IgD-negative memory B cell (primary cell): ENCODE data around the gene KCNIP4. TPM values are rescaled to one million over a fixed set of nuclear protein-coding genes. Genes with fewer than 3 reads are reported as not detected.
"Not testable (repeated sequence)": the region's sequence is repeated elsewhere in the genome, so short reads cannot be mapped to it uniquely, and the experiment has no call there.

ENCODE experiments used
- H3K27ac Mint-ChIP-seq, 3 donors: one replicate each; pipeline ENCODE4 v1.8.0; 2020 to 2022; ENCODE audit warnings: mild to moderate bottlenecking in 3 of 3, mixed read lengths in 3 of 3, moderate library complexity in 1 of 3
- H3K27me3 Mint-ChIP-seq: one replicate; pipeline ENCODE4 v1.8.0; 2021; ENCODE audit warnings: mixed read lengths
- H3K36me3 Mint-ChIP-seq: one replicate; pipeline ENCODE4 v1.8.0; 2020; ENCODE audit warnings: mild to moderate bottlenecking, mixed read lengths
- H3K4me1 Mint-ChIP-seq, 3 donors: one replicate each; pipeline ENCODE4 v1.8.0; 2020 to 2022; ENCODE audit warnings: mixed read lengths in 3 of 3, mild to moderate bottlenecking in 1 of 3
- H3K4me3 Mint-ChIP-seq, 4 donors: one replicate each; pipeline ENCODE4 v1.8.0; 2020 to 2022; ENCODE audit warnings: mild to moderate bottlenecking in 4 of 4, mixed read lengths in 4 of 4, moderate library complexity in 3 of 4
- H3K9me3 Mint-ChIP-seq, 3 donors: one replicate each; pipeline ENCODE4 v1.8.0; 2020 to 2021; ENCODE audit warnings: mixed read lengths in 3 of 3, mild to moderate bottlenecking in 1 of 3
- polyA plus RNA-seq: library from polyadenylated mRNA; unstranded; fragments of 300-500 nt; fragmentation: Illumina TruSeq; gene quantifications from one replicate; pipeline ENCODE4 v1.2.3, GENCODE V29; 2021

KCNIP4 gene
- polyA plus RNA-seq, 1 donor from 2014 or later: 0.10 TPM

GRCh38 chr4:20754036-20754435 is 1194.5 kb downstream of the KCNIP4 start:
- no peaks in the 10 kb centered on the region for H3K4me1 Mint-ChIP-seq
- no peak overlapping the region for H3K27ac Mint-ChIP-seq
- H3K36me3 Mint-ChIP-seq: peaks cover 7% of the 10 kb centered on the region
- no peaks in the 10 kb centered on the region for H3K27me3 Mint-ChIP-seq
- peaks cover 0 to 2% (median 0%) of the 10 kb centered on the region in 3 donors for H3K9me3 Mint-ChIP-seq
- no peak overlapping the region for H3K4me3 Mint-ChIP-seq

DNA sequence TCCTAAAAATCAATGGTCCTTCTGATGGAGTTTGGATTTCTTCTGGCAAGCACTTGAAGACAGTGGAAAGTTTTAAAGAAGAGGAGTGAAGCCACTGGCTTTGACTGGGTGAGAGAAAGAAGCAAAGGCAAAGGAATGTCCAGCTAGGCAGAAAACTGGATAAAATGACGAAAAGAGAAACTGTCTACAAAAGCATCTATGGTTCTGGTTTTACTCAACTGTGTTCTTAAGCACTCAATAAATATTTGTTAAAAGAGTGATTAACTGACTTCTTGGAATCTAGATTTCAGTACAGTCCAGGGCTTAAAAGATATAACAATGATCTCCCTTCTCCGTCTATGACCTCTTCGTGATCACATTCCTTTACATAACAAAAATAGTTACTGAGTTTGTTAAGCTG is 1195.9 kb downstream of the KCNIP4 start:
- no peaks in the 10 kb centered on the region for H3K4me1 Mint-ChIP-seq
- H3K9me3 Mint-ChIP-seq: peaks cover 0 to 2% (median 0%) of the 10 kb centered on the region in 3 donors
- H3K27ac Mint-ChIP-seq: no peak overlapping the region

DNA sequence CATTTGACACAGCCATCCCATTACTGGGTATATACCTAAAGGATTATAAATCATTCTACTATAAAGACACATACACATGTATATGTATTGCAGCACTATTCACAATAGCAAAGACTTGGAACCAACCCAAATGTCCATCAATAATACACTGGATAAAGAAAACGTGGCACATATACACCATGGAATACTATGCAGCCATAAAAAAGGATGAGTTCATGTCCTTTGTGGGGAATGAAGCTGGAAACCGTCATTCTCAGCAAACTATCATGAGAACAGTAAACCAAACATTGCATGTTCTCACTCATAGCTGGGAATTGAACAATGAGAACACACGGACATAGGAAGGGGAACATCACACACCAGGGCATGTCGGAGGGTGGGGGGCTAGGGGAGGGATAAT is 1202.6 kb downstream of the KCNIP4 start:
- Mint-ChIP-seq H3K9me3 (peaks cover 4 to 19% (median 4%) of the 10 kb centered on the region in 3 donors), H3K36me3 (peaks cover 11% of the 10 kb centered on the region)
- H3K4me3 Mint-ChIP-seq, H3K4me1 Mint-ChIP-seq, H3K27ac Mint-ChIP-seq, H3K27me3 Mint-ChIP-seq: not testable (repeated sequence)

More for the DNA sequence above, 1195.9 kb downstream of the KCNIP4 start:
- Mint-ChIP-seq H3K36me3 (peaks cover 7% of the 10 kb centered on the region), H3K4me3 (no peak overlapping the region), H3K27me3 (no peaks in the 10 kb centered on the region)

- Mint-ChIP-seq H3K9me3 (peaks cover 9 to 19% (median 11%) of the 10 kb centered on the region in 3 donors), H3K4me1 (no peaks in the 10 kb centered on the region), H3K27me3 (no peaks in the 10 kb centered on the region), H3K27ac (no peak overlapping the region), H3K4me3 (no peak overlapping the region), H3K36me3 (peaks cover 29% of the 10 kb centered on the region)
Measured at GRCh38 chr4:20735931-20736330, 1212.6 kb downstream of the KCNIP4 start.

- Mint-ChIP-seq H3K27ac (no peak overlapping the region), H3K9me3 (peaks cover 1 to 9% (median 1%) of the 10 kb centered on the region in 3 donors), H3K36me3 (peaks cover 31% of the 10 kb centered on the region), H3K4me1 (no peaks in the 10 kb centered on the region), H3K27me3 (no peaks in the 10 kb centered on the region), H3K4me3 (no peak overlapping the region)
Measured at GRCh38 chr4:20724915-20725314, 1223.7 kb downstream of the KCNIP4 start.

DNA sequence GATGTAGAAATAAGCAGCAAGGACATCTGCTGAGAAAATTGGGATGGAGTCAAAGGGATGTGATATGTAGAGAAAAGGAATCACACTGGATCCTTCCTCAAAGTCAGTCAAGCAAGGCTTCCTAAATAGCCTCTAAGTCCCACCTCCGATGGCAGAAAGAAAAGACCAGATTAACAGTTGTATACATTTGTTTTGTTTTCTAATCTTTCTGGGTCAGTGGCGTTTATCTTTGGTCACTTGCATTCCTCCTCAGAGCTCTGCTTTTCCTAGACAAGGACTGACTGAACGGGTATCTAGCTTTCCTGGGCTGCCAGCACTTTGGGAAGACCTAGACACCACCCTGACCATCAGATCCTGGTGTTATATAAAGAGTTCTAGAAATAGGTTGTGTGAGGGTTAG is 1225.1 kb downstream of the KCNIP4 start:
- Mint-ChIP-seq H3K4me3 (no peak overlapping the region), H3K9me3 (peaks cover 1 to 9% (median 2%) of the 10 kb centered on the region in 3 donors), H3K27ac (no peak overlapping the region), H3K36me3 (peaks cover 34% of the 10 kb centered on the region), H3K27me3 (no peaks in the 10 kb centered on the region), H3K4me1 (no peaks in the 10 kb centered on the region)

- Mint-ChIP-seq H3K27me3 (no peaks in the 10 kb centered on the region), H3K27ac (no peak overlapping the region), H3K9me3 (peaks cover 1 to 9% (median 2%) of the 10 kb centered on the region in 3 donors), H3K4me1 (no peaks in the 10 kb centered on the region), H3K36me3 (peaks cover 38% of the 10 kb centered on the region), H3K4me3 (no peak overlapping the region)
Measured at GRCh38 chr4:20723019-20723418, 1225.6 kb downstream of the KCNIP4 start.

GRCh38 chr4:20711335-20711734 is 1237.2 kb downstream of the KCNIP4 start:
- H3K36me3 Mint-ChIP-seq: peaks cover 14% of the 10 kb centered on the region
- peaks cover 0 to 1% (median 0%) of the 10 kb centered on the region in 3 donors for H3K9me3 Mint-ChIP-seq
- no peak overlapping the region for H3K4me3 Mint-ChIP-seq
- H3K4me1 Mint-ChIP-seq: peaks cover 0 to 1% (median 0%) of the 10 kb centered on the region in 3 donors
- H3K27ac Mint-ChIP-seq: no peak overlapping the region
- H3K27me3 Mint-ChIP-seq: no peaks in the 10 kb centered on the region

GRCh38 chr4:20700007-20700761 is 1248.4 kb downstream of the KCNIP4 start, which contains the start of gene PACRGL:
Gene PACRGL, plus strand, starts transcription at chr4:20700458. Its CDS starts 4,024 bp downstream, at chr4:20704482.
- Mint-ChIP-seq H3K27ac (peak within 1 kb of the TSS; percentile 92 to 99 (median 96)), H3K9me3 (no peaks in the 10 kb centered on the region), H3K4me3 (peak within 1 kb of the TSS; percentile 92 to 98 (median 97)), H3K36me3 (no peaks in the 10 kb centered on the region), H3K4me1 (peaks cover 17 to 32% (median 23%) of the 10 kb centered on the region in 3 donors), H3K27me3 (no peaks in the 10 kb centered on the region)

GRCh38 chr4:20698820-20699219 is 1249.8 kb downstream of the KCNIP4 start:
- peaks cover 17 to 31% (median 20%) of the 10 kb centered on the region in 3 donors for H3K4me1 Mint-ChIP-seq
- peak overlapping the region in 3 of 4 donors; percentile 65 to 98 (median 93) for H3K4me3 Mint-ChIP-seq
- no peaks in the 10 kb centered on the region for H3K27me3 Mint-ChIP-seq

DNA sequence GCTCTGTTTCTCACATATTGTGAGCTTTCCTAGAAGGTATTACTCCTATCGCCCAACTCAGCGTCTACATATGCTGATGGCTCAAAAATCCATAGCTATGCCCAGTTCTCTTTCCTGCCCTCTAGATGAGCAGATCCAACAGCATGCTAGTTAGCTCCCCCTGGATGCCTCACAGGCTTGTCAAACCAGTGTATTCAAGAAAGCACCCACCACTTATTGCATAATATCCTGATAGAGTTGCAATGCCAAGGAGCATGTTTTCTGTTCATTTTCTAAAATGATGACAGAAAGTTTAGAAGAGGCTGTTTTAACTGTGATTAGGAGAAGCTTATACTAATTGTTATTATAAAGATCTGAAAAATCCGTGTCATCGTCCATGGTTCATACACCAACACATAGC is 1250.2 kb downstream of the KCNIP4 start:
- H3K4me3 Mint-ChIP-seq: peak overlapping the region in 1 of 4 donors; percentile 98
- no peaks in the 10 kb centered on the region for H3K27me3 Mint-ChIP-seq
- H3K4me1 Mint-ChIP-seq: peaks cover 17 to 29% (median 18%) of the 10 kb centered on the region in 3 donors
- H3K9me3 Mint-ChIP-seq: no peaks in the 10 kb centered on the region
- H3K27ac Mint-ChIP-seq: peak overlapping the region in 2 of 3 donors; percentile 15 to 54
- H3K36me3 Mint-ChIP-seq: no peaks in the 10 kb centered on the region

More at GRCh38 chr4:20698820-20699219, 1249.8 kb downstream of the KCNIP4 start:
- Mint-ChIP-seq H3K27ac (peak overlapping the region in 1 of 3 donors; percentile 54), H3K36me3 (no peaks in the 10 kb centered on the region), H3K9me3 (no peaks in the 10 kb centered on the region)

GRCh38 chr4:20696815-20697214 is 1251.8 kb downstream of the KCNIP4 start:
- no peaks in the 10 kb centered on the region for H3K27me3 Mint-ChIP-seq
- no peaks in the 10 kb centered on the region for H3K36me3 Mint-ChIP-seq
- no peaks in the 10 kb centered on the region for H3K9me3 Mint-ChIP-seq
- peaks cover 13 to 22% (median 17%) of the 10 kb centered on the region in 3 donors for H3K4me1 Mint-ChIP-seq
- H3K4me3 Mint-ChIP-seq: no peak overlapping the region
- H3K27ac Mint-ChIP-seq: no peak overlapping the region

- Mint-ChIP-seq H3K4me3 (no peak overlapping the region), H3K27me3 (peaks cover 2% of the 10 kb centered on the region), H3K36me3 (no peaks in the 10 kb centered on the region), H3K4me1 (peaks cover 0 to 1% (median 0%) of the 10 kb centered on the region in 3 donors), H3K9me3 (no peaks in the 10 kb centered on the region), H3K27ac (no peak overlapping the region)
Measured at GRCh38 chr4:20687864-20688263, 1260.7 kb downstream of the KCNIP4 start.

GRCh38 chr4:20684852-20685763 is 1263.5 kb downstream of the KCNIP4 start:
- peaks cover 4% of the 10 kb centered on the region for H3K27me3 Mint-ChIP-seq
- H3K9me3 Mint-ChIP-seq: no peaks in the 10 kb centered on the region
- no peaks in the 10 kb centered on the region for H3K4me1 Mint-ChIP-seq
- no peak overlapping the region for H3K27ac Mint-ChIP-seq
- H3K4me3 Mint-ChIP-seq: no peak overlapping the region
- H3K36me3 Mint-ChIP-seq: no peaks in the 10 kb centered on the region

GRCh38 chr4:20683766-20684165 is 1264.8 kb downstream of the KCNIP4 start:
- H3K9me3 Mint-ChIP-seq: no peaks in the 10 kb centered on the region
- H3K4me1 Mint-ChIP-seq: no peaks in the 10 kb centered on the region
- no peak overlapping the region for H3K4me3 Mint-ChIP-seq
- H3K27ac Mint-ChIP-seq: no peak overlapping the region
- no peaks in the 10 kb centered on the region for H3K36me3 Mint-ChIP-seq
- peaks cover 4% of the 10 kb centered on the region for H3K27me3 Mint-ChIP-seq
